BLaER1 treated with 17β-estradiol and CSF1 and Interleukin-3, amounts not matched to agents 10 nM and 100 nM (cell line): ENCODE data around the gene CBX8.
A peak's percentile ranks its signal among the peaks of the same experiment; 100 is the strongest.

Experiments used
- H3K27ac ChIP-seq, 11 experiments: shearing (Covaris generic); formaldehyde crosslinking; 2 replicates each; pipeline ENCODE4 v1.8.1; 2022
- H3K27me3 ChIP-seq, 11 experiments: shearing (Covaris generic); formaldehyde crosslinking; 2 replicates each; pipeline ENCODE4 v1.8.1; 2022
- H3K36me3 ChIP-seq, 11 experiments: shearing (Covaris generic); formaldehyde crosslinking; 2 replicates each; pipeline ENCODE4 v1.8.1; 2022
- H3K4me1 ChIP-seq, 10 experiments: shearing (Covaris generic); formaldehyde crosslinking; 2 replicates each; pipeline ENCODE4 v1.8.1; 2022
- H3K4me2 ChIP-seq, 11 experiments: shearing (Covaris generic); formaldehyde crosslinking; 2 replicates each; pipeline ENCODE4 v1.8.1; 2022
- H3K4me3 ChIP-seq, 10 experiments: shearing (Covaris generic); formaldehyde crosslinking; 2 replicates each; pipeline ENCODE4 v1.8.1; 2022
- H3K9ac ChIP-seq, 11 experiments: shearing (Covaris generic); formaldehyde crosslinking; 2 replicates each; pipeline ENCODE4 v1.8.1; 2022
- H3K9me3 ChIP-seq, 11 experiments: shearing (Covaris generic); formaldehyde crosslinking; replicated peaks in 1 of 11; 2 replicates each; pipeline ENCODE4 v1.8.1; 2022
- H4K20me1 ChIP-seq, 11 experiments: shearing (Covaris generic); formaldehyde crosslinking; 2 replicates each; pipeline ENCODE4 v1.8.1; 2022
- Cebpa-rat ChIP-seq, 11 experiments: shearing (Covaris generic); IDR thresholded peaks; 2 replicates each; pipeline ENCODE4 v1.8.1; 2022

CBX8 gene

DNA sequence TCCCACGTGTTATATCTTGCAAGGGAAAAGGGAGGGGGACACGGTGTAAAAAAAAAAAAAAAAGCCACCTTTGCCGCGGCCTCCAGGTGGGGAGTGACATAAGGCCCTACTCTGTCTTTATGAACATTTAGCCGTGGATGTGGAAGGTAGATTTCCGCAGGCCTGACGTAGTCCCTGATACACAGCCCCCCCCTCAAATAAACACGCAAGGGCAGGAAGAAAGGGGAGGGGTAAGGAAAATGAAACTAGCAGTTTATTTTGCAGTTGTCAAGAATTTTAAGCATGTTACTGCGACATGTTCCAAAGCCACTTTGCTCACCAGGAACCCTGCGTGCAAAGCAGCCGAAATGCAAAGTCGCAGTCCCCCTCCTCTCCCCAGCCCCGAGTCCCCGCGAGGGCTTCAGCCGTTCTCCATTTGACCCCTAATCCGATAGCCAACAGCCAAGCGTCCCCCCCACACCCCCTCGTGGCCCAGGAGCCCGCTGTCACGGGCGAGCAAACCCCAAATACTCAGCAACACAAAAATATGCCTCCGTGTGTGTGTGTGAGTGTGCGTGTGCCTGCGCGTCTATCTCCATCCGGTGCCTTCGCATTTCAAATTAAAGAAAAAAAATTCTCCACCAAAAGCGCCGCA is 41.1 kb upstream of the CBX8 start:
- Histone ChIP-seq H3K27ac (peak overlapping the region; percentile 40 to 94 (median 86); a peak in 21 of 22 replicates), H3K4me1 (peaks cover 67 to 84% (median 76%) of the 10 kb centered on the region in 10 experiments), H3K9ac (peak overlapping the region; percentile 77 to 96 (median 85)), H4K20me1 (peaks cover 53 to 93% (median 88%) of the 10 kb centered on the region in 11 experiments), H3K27me3 (peaks cover 34 to 36% (median 35%) of the 10 kb centered on the region in 11 experiments), H3K4me2 (peak overlapping the region; percentile 87 to 100 (median 99)), H3K4me3 (peak overlapping the region; percentile 75 to 100 (median 88)), H3K9me3 (peaks cover 0 to 10% (median 0%) of the 10 kb centered on the region in 11 experiments; a peak in 4 of 22 replicates), H3K36me3 (peaks cover 22 to 50% (median 39%) of the 10 kb centered on the region in 11 experiments)
- TF ChIP-seq Cebpa-rat (IDR thresholded peaks at IDR 0.05) = no peak

- peaks cover 67 to 84% (median 76%) of the 10 kb centered on the region in 10 experiments for H3K4me1 ChIP-seq
- H3K4me3 ChIP-seq = peak overlapping the region; percentile 75 to 100 (median 88)
- peaks cover 22 to 56% (median 42%) of the 10 kb centered on the region in 11 experiments for H3K36me3 ChIP-seq
- H3K27ac ChIP-seq = peak overlapping the region; percentile 40 to 94 (median 86); a peak in 21 of 22 replicates
- H3K27me3 ChIP-seq = peaks cover 26 to 28% (median 27%) of the 10 kb centered on the region in 11 experiments
- H4K20me1 ChIP-seq = peaks cover 53 to 93% (median 85%) of the 10 kb centered on the region in 11 experiments
- peak in 3 of 11 experiments; percentile 45 to 76 (median 59); a peak in 6 of 22 replicates for TF ChIP-seq Cebpa-rat (IDR thresholded peaks at IDR 0.05)
- peak overlapping the region; percentile 77 to 96 (median 85) for H3K9ac ChIP-seq
- peaks cover 0 to 10% (median 0%) of the 10 kb centered on the region in 11 experiments; a peak in 4 of 22 replicates for H3K9me3 ChIP-seq
- H3K4me2 ChIP-seq = peak overlapping the region; percentile 87 to 100 (median 99)
Measured at GRCh38 chr17:79836972-79837887, 40.4 kb upstream of the CBX8 start.

- H3K4me3 ChIP-seq = peak overlapping the region; percentile 75 to 100 (median 88)
- H3K27ac ChIP-seq = peak overlapping the region in 10 of 11 experiments; percentile 17 to 94 (median 87); a peak in 19 of 22 replicates
- peak overlapping the region; percentile 77 to 96 (median 85) for H3K9ac ChIP-seq
Measured at GRCh38 chr17:79836510-79836971, 39.7 kb upstream of the CBX8 start.

GRCh38 chr17:79835953-79836509 is 39.2 kb upstream of the CBX8 start:
- Histone ChIP-seq H3K4me1 (peaks cover 69 to 85% (median 76%) of the 10 kb centered on the region in 10 experiments), H3K4me2 (peak overlapping the region; percentile 87 to 100 (median 99)), H3K36me3 (peaks cover 22 to 56% (median 42%) of the 10 kb centered on the region in 11 experiments), H3K9me3 (peaks cover 0 to 10% (median 0%) of the 10 kb centered on the region in 11 experiments; a peak in 4 of 22 replicates), H3K4me3 (peak overlapping the region; percentile 75 to 100 (median 88)), H3K27me3 (peaks cover 14 to 16% (median 15%) of the 10 kb centered on the region in 11 experiments), H3K9ac (peak overlapping the region; percentile 77 to 96 (median 85); a peak in 20 of 22 replicates), H3K27ac (peak overlapping the region in 9 of 11 experiments; percentile 71 to 94 (median 88); a peak in 18 of 22 replicates), H4K20me1 (peaks cover 53 to 93% (median 77%) of the 10 kb centered on the region in 11 experiments)
- TF ChIP-seq Cebpa-rat (IDR thresholded peaks at IDR 0.05) = no peak

More at GRCh38 chr17:79836510-79836971, 39.7 kb upstream of the CBX8 start:
- peaks cover 53 to 93% (median 78%) of the 10 kb centered on the region in 11 experiments for H4K20me1 ChIP-seq
- peaks cover 19 to 21% (median 20%) of the 10 kb centered on the region in 11 experiments for H3K27me3 ChIP-seq
- peaks cover 69 to 85% (median 76%) of the 10 kb centered on the region in 10 experiments for H3K4me1 ChIP-seq
- TF ChIP-seq Cebpa-rat (IDR thresholded peaks at IDR 0.05) = peak in 9 of 11 experiments; percentile 51 to 100 (median 96); a peak in 17 of 22 replicates
- peaks cover 0 to 10% (median 0%) of the 10 kb centered on the region in 11 experiments; a peak in 4 of 22 replicates for H3K9me3 ChIP-seq
- peaks cover 22 to 56% (median 42%) of the 10 kb centered on the region in 11 experiments for H3K36me3 ChIP-seq
- H3K4me2 ChIP-seq = peak overlapping the region; percentile 87 to 100 (median 99)

DNA sequence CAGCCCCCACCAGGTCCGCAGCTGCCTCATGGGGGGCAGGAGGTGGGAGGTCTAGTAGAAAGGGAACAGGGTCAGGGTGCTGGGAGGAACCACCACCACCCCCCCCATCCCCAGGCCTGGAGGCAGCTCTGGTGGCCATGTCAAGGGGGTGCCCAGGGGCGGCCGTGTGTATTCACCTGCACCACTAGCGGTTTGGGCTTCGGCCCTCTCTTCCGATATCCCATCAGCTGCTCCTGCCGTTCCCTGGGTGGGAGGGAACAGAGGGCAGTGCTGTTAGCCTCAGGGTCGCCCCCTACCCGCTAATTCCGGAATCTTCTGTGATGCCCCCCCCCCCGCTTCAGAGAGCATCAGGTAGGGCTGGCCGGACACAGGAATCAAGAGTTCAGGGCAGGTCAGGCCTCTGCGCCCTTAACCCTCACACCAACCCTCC is 38.6 kb upstream of the CBX8 start:
- peaks cover 8 to 10% (median 10%) of the 10 kb centered on the region in 11 experiments for H3K27me3 ChIP-seq
- H3K9me3 ChIP-seq = peaks cover 0 to 10% (median 0%) of the 10 kb centered on the region in 11 experiments; a peak in 4 of 22 replicates
- peak overlapping the region in 9 of 11 experiments; percentile 78 to 96 (median 87); a peak in 12 of 22 replicates for H3K9ac ChIP-seq
- H4K20me1 ChIP-seq = peaks cover 53 to 93% (median 77%) of the 10 kb centered on the region in 11 experiments
- peaks cover 22 to 56% (median 42%) of the 10 kb centered on the region in 11 experiments for H3K36me3 ChIP-seq
- H3K27ac ChIP-seq = peak overlapping the region in 9 of 11 experiments; percentile 71 to 94 (median 88); a peak in 17 of 22 replicates
- peak overlapping the region in 6 of 10 experiments; percentile 76 to 100 (median 88); a peak in 6 of 20 replicates for H3K4me3 ChIP-seq
- TF ChIP-seq Cebpa-rat (IDR thresholded peaks at IDR 0.05) = no peak
- peaks cover 69 to 85% (median 76%) of the 10 kb centered on the region in 10 experiments for H3K4me1 ChIP-seq
- H3K4me2 ChIP-seq = peak overlapping the region; percentile 87 to 100 (median 99)

- peak overlapping the region in 4 of 10 experiments; percentile 22 to 88 (median 58); a peak in 3 of 20 replicates for H3K4me3 ChIP-seq
- TF ChIP-seq Cebpa-rat (IDR thresholded peaks at IDR 0.05) = no peak
- H3K27me3 ChIP-seq = peaks cover 2 to 4% (median 3%) of the 10 kb centered on the region in 11 experiments; a peak in 21 of 22 replicates
- H4K20me1 ChIP-seq = peaks cover 52 to 93% (median 70%) of the 10 kb centered on the region in 11 experiments
- peaks cover 22 to 56% (median 42%) of the 10 kb centered on the region in 11 experiments for H3K36me3 ChIP-seq
- peaks cover 69 to 85% (median 77%) of the 10 kb centered on the region in 10 experiments for H3K4me1 ChIP-seq
- peaks cover 0 to 10% (median 0%) of the 10 kb centered on the region in 11 experiments; a peak in 2 of 22 replicates for H3K9me3 ChIP-seq
- peak overlapping the region; percentile 87 to 100 (median 99) for H3K4me2 ChIP-seq
- peak overlapping the region in 7 of 11 experiments; percentile 80 to 96 (median 87); a peak in 8 of 22 replicates for H3K9ac ChIP-seq
- peak overlapping the region in 8 of 11 experiments; percentile 82 to 94 (median 88); a peak in 15 of 22 replicates for H3K27ac ChIP-seq
Measured at GRCh38 chr17:79834565-79835469, 37.9 kb upstream of the CBX8 start.
